Mononuclear cell (primary cell): ENCODE results near the gene PDE3B. TPM values are rescaled to one million over a fixed set of nuclear protein-coding genes. Genes with fewer than 3 reads are reported as not detected.
"Not testable (repeated sequence)": the region's sequence is repeated elsewhere in the genome, so short reads cannot be mapped to it uniquely, and the experiment has no call there.

ENCODE experiments used
- H3K27me3 ChIP-seq: 2 replicates; pipeline ENCODE4 v1.6.0; 2011; ENCODE audit warnings: low read length, control low read depth; ENCODE audit not compliant: insufficient read depth
- H3K4me1 ChIP-seq: 2 replicates; pipeline ENCODE4 v1.5.1; 2011; ENCODE audit warnings: mild to moderate bottlenecking, low read length, control low read depth; ENCODE audit not compliant: insufficient read depth
- H3K4me3 ChIP-seq: 2 replicates; pipeline ENCODE4 v1.5.1; 2011; ENCODE audit warnings: mild to moderate bottlenecking, low read length, moderate library complexity
- H3K9me3 ChIP-seq: 2 replicates; pipeline ENCODE4 v1.5.1; 2011; ENCODE audit warnings: low read depth, mild to moderate bottlenecking, control low read depth, low read length
- total RNA-seq: library from RNA; depleted of rRNA; stranded (reverse); fragments of >200 nt; gene quantifications from one replicate; pipeline ENCODE4 v1.2.3, GENCODE V29; 2012

PDE3B gene
- 149 TPM for total RNA-seq

DNA sequence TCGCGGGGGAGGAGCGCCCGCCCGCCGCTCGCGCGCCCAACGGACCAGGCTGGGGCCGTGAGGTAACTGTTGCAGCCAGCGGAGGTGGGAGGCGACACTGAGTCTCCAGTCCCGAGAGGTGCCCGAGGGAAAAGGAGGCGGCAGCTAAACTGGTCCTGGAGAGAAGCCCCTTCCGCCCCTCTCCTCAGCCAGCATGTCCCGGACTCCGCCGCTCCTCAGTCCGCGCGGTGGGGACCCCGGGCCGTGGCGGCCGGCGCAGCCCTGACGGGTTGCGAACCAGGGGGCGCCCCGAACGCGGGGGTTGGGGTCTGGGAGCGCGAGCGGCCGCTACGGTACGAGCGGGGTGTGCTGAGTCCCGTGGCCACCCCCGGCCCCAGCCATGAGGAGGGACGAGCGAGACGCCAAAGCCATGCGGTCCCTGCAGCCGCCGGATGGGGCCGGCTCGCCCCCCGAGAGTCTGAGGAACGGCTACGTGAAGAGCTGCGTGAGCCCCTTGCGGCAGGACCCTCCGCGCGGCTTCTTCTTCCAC, at the start of gene PDE3B:
TSS of gene PDE3B (plus strand) at position 108 of the 529 bp plus-strand sequence. CDS start at position 380, 272 bp downstream.
- Histone ChIP-seq H3K4me3 (peak within 1 kb of the TSS; percentile 80), H3K27me3 (no peaks in the 10 kb centered on the region), H3K4me1 (peaks cover 15% of the 10 kb centered on the region), H3K9me3 (no peaks in the 10 kb centered on the region)

DNA sequence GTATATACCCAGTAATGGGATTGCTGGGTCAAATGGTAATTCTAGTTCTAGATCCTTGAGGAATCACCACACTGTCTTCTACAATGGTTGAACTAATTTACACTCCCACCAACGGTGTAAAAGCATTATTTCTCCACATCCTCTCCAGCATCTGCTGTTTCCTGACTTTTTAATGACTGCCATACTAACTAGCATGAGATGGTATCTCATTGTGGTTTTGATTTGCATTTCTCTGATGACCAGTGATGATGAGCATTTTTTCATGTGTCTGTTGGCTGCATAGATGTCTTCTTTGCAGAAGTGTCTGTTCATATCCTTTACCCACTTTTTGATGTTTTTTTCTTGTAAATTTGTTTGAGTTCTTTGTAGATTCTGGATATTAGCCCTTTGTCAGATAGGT, 48.3 kb upstream of the PDE3B start:
- not testable (repeated sequence) for H3K27me3 ChIP-seq, H3K4me3 ChIP-seq, H3K4me1 ChIP-seq, H3K9me3 ChIP-seq

DNA sequence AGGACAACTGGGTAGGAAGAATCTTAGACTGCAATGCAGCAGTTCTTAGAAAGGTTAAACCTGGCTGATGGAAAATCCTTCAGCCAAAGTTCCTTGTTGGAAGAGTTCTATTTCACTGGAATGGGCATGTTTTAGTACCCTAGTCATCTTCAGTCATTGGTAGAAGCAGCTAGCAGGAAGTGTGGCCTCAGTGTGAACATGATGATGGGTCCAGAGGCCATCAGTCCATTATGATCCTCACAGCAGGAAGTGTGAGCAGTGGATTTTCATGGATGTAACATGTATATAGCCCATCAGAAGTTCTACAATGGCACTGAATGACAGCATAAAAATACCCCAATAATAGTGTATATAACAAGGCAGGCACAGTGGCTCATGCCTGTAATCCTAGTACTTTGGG, 35.9 kb upstream of the PDE3B start:
- H3K4me3 ChIP-seq: no peak overlapping the region

DNA sequence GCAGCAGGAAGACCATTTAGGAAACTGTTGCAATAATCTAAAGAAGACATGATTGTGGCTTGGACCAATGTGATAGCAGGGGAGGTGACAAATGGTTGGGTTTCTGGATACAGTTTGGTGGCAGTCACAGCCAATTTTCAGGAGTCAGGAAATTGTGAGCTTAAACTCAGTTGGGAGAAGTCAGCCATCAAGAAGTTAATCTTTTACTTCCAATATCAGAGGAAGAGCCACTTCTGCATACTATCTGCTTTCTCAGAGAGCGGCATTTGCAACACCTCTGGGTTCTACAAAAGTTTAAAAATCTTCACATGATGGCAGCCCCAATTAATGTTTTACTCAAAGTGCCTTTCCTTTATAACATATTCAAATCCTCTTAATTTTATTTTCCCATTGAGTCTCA, 33.7 kb upstream of the PDE3B start:
- Histone ChIP-seq H3K4me1 (peaks cover 10% of the 10 kb centered on the region), H3K27me3 (no peaks in the 10 kb centered on the region), H3K9me3 (no peaks in the 10 kb centered on the region), H3K4me3 (no peak overlapping the region)

More for the DNA sequence above, 35.9 kb upstream of the PDE3B start:
- peaks cover 8% of the 10 kb centered on the region for H3K4me1 ChIP-seq
- no peaks in the 10 kb centered on the region for H3K9me3 ChIP-seq
- no peaks in the 10 kb centered on the region for H3K27me3 ChIP-seq

DNA sequence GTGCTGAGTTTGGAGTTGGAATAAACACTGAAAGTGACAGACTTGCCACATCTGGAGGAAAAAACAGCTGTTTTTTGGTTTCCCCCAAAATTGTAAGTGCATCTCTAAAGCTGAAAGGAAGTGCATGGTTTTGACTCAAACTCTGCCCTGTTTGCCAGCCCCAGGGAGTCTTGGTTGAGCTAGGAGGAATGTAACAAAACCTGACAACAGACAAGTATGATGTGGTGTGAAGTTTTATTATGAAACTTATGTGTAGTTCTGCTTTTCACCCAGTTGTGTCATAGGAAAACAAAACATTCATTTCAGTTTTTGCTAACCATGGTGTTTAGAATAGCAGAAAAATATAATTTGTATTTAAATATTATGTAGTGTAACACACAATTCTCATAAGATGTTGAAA, 31.7 kb upstream of the PDE3B start:
- no peaks in the 10 kb centered on the region for H3K9me3 ChIP-seq
- no peaks in the 10 kb centered on the region for H3K27me3 ChIP-seq
- peaks cover 10% of the 10 kb centered on the region for H3K4me1 ChIP-seq
- no peak overlapping the region for H3K4me3 ChIP-seq

DNA sequence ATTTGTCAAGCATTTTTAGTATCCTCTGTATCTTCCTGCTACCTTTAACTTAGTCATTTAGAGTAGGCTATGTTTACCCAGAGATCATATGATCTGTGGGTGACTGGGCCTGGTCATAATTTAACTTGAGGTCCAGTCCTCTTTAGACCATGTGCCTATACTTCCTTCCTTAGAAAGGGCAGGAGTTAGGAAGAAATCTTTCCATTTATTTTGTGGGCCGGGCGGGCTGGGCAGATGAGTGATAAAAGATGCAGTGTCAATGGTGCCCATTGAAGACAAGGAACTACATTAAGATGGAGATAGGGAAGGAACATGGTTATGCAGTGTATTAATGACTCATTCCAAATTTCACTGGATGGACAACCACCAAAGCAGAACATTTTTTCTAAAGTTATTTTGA, 30.9 kb upstream of the PDE3B start:
- no peaks in the 10 kb centered on the region for H3K9me3 ChIP-seq
- H3K4me1 ChIP-seq: peaks cover 10% of the 10 kb centered on the region
- H3K27me3 ChIP-seq: no peaks in the 10 kb centered on the region
- no peak overlapping the region for H3K4me3 ChIP-seq

DNA sequence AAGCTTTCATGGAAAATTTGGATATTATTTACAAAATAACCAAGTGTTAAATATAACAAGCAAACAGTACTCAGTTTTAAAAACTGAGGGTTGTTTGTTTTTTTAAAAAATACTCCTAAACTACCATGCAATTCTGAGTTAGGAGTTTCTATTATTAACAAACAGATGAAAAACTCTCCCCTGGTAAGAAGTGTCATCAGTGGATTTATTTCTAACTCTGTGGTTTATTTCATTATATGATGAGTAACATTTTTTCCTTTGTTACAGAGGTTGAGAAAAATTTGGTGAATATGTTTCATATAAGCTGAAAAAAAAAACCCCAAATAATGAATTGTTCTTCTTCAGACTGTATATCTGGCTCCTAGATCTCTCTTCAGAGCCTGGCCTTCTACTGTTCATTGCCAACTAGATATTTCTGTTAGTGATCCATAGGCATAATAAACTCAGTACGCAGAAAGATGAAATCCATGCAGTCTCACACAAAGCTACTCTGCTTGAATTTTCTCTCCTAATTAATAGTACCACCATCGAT, 29.4 kb upstream of the PDE3B start:
- no peaks in the 10 kb centered on the region for H3K9me3 ChIP-seq
- H3K4me1 ChIP-seq: peaks cover 10% of the 10 kb centered on the region
- no peaks in the 10 kb centered on the region for H3K27me3 ChIP-seq
- no peak overlapping the region for H3K4me3 ChIP-seq

DNA sequence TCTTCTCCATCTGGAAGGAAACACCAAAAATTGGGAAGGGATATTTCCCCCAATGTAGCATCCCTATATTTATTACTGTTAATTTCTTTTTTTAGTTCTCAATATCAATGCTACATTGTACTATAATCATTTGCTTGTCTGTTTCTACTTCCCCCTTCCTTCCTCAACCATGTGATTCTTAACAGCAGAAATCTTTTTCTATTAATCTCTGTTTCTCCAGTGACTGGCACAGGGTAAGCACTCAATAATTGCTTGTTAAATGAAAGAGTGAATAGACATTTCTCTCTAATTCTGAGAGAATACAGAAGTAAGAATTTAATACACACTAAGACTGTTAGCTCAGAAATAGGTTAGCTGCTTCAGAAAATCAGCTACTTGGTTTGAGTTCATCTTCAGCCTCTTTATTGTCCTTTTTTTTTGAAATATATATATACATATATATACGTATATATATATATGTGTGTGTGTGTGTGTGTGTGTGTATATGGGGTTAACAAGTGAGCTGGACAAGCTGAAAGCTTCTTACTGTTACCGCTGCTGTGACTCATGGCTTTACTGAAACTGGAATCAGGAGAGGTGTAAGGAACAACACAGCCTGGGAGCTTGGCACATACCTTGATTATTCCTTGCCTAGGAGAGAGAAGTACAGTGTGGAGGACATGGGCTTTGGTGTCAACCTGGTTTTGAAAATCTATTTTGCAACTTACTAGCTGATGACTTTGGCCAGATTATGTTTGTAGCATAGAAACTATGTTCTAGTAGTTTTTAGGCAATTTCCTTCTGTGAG, 26.2 kb upstream of the PDE3B start:
- Histone ChIP-seq H3K4me1 (peaks cover 4% of the 10 kb centered on the region), H3K4me3 (no peak overlapping the region), H3K9me3 (no peaks in the 10 kb centered on the region), H3K27me3 (no peaks in the 10 kb centered on the region)

DNA sequence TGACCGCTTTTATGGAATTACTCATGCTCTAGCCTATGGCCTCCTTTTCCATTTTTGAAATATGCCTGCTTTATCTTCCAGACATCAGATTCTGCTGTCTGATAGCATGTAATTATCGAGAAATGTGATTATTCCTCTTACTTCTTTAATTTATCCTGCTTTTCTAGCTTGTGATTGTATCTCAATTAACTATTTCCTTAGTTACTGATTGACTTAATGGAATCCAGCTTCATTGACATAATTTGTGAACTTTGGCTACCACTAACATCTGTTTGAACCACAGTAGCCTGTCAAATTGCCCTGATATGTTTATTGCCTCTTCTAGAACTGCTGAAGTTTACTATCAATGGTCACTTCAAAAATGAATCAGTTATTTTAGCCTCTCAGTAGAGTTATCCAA, 25.5 kb upstream of the PDE3B start:
- Histone ChIP-seq H3K9me3 (no peaks in the 10 kb centered on the region), H3K4me3 (no peak overlapping the region), H3K4me1 (no peaks in the 10 kb centered on the region), H3K27me3 (no peaks in the 10 kb centered on the region)

DNA sequence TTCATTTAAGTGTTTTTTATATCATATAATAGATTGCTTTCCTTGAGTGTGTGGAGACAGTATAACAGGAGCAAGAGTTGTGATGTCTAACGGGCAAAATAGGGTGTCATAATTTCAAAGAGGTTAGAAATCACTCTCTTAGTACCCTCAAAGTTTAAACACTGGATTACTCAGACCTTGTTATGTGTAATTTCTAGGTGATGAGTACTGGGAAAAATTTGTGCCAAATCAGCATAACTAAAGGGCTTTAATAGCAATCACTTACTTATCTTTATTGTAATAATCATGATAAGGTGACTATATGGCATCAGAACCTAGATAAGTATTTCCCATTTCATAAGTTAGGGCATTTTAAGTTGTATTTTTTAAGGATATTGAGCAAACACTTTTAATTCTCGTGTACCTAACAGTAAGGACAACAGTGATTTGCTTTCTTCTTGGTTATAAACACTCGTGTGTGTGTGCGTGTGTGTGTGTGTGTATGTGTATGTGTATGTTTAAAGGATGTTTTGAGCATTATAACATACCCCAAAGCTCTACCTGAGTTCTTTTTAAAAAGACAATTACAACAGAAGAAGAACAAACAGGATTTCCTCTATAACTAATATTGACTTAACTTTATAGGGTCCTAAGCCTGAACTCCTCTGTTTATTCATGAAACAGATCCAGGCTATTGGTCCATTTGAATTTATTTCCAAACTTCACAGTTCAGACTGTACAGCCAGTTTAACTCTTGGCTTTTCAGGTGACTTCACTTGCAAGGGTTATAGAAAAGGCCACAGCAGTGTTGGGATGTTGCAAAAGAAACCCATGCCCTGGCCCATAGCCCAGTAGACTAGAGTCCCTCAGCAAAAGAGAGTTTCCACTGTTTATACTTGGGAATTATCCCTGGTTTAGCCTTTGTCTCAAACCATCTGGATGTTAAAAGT, 23.7 kb upstream of the PDE3B start:
- Histone ChIP-seq H3K27me3 (no peaks in the 10 kb centered on the region), H3K4me3 (no peak overlapping the region), H3K9me3 (no peaks in the 10 kb centered on the region), H3K4me1 (peaks cover 13% of the 10 kb centered on the region)

DNA sequence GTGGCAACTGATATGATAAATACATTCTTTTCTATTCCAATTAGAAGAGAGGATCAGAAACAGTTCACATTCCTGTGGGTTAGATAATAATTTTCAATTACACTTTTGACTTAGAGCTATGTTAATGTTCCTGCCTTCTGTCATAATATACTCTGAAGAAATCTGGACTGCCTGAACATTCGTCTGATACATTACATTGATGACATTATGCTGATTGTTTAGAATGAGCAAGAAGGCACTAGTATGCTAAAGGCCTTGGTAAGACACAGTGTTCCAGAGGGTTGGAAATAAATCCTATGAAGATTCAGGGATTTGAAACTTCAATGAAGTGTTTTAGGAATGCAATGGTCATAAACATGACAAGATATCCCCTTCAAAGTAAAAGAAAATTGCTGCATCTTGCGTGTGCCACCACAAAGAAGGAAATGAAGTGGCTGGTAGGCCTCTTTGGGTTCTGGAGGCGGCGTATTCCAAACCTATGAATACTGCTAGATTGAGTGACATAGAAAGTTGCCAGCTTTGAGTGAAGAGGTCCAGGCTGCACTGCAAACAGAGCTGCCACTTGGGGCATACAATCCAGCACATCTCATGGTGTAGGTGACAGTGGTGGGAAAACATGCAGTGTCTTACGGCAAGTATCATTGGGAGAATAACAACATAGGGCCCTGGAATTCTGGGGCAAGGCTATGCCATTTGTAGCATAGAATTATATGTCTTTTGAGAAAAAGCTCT, 21.2 kb upstream of the PDE3B start:
- Histone ChIP-seq H3K4me3 (no peak overlapping the region), H3K27me3 (no peaks in the 10 kb centered on the region), H3K4me1 (peaks cover 32% of the 10 kb centered on the region), H3K9me3 (no peaks in the 10 kb centered on the region)

DNA sequence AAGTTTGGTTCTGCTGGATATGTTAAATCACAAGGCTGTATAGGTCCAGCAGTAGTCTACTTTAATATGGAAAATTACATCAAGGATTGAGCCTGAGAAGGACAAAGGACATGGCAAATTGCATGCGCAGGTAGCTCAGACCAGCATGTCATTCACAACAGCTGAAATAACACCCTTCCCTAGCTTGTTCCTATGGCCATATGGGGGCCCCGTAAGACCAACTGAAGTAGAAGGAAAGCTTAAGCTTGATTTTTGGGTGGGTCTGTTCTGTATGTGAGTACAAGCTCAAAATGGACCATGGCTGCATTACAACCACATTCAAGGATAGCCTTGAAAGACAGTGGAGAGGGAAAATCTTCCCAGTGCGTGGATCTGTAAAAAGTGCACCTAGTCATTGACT, 20.6 kb upstream of the PDE3B start:
- H3K4me3 ChIP-seq: no peak overlapping the region
- no peaks in the 10 kb centered on the region for H3K27me3 ChIP-seq
- no peaks in the 10 kb centered on the region for H3K9me3 ChIP-seq
- H3K4me1 ChIP-seq: peaks cover 32% of the 10 kb centered on the region

DNA sequence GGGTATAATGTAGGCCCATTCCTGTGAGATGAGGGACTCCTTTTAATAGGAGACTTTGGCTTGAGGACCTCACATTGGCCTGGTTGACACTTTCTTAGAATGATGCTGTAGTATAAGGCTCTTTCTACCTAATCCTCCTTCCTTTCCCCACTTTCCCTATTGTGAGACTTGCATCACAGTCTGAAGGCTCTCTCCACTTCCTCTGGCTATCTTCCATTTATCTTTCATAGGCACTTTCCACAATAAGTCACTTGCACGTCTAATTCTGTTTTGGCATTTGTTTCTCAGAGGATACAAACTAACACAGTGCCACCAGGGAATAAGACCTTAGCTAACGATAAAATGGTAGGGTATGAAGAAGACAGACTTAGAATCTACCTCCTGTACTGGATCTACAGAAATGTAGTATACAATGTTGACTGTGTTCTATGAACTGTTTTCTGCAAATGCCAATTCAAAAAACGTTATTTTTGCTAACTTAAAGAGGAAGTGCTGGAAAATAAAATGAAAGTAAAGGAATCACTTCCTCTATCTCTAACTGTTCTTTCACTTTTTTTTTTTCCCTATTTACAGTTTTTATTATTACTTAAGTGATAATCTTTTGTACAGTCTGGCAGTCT, 17.9 kb upstream of the PDE3B start:
- H3K27me3 ChIP-seq: no peaks in the 10 kb centered on the region
- H3K4me1 ChIP-seq: peaks cover 32% of the 10 kb centered on the region
- no peak overlapping the region for H3K4me3 ChIP-seq
- no peaks in the 10 kb centered on the region for H3K9me3 ChIP-seq

DNA sequence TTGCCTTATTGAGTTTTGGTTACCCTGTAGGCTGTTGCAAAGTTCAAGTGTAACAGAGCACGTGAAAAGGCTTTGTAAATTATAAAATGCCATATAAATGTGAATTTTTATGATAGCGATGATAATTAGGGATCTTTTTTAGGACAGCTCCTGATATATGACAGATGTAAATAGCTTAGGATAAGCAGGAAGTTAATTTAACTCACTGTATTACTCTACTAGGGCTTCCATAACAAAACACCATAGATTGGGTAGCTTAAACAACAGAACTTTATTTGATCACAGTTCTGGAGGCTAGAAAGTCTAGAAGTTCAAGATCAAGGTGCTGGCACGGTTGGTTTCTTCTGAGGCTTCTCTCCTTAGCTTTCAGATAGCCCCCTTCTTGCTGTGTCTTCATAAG, 17.0 kb upstream of the PDE3B start:
- Histone ChIP-seq H3K27me3 (no peaks in the 10 kb centered on the region), H3K4me1 (peaks cover 32% of the 10 kb centered on the region), H3K4me3 (no peak overlapping the region), H3K9me3 (no peaks in the 10 kb centered on the region)
